PC-3 (cell line): ENCODE data around the gene CDH12. TPM values are rescaled to one million over a fixed set of nuclear protein-coding genes. Genes with fewer than 3 reads are reported as not detected.

Experiments used
- ATAC-seq: fragments of 200-7000 bp; cut with Tn5 transposase; 2 replicates; pipeline ENCODE4 v1.9.1; 2020; ENCODE audit warnings: mild to moderate bottlenecking, moderate library complexity
- BruUV-seq: library from RNA; stranded (reverse); fragments of 400-500 nt; replicated peaks from 2 replicates; lab custom pipeline; 2021; lab: Mats Ljungman, UMichigan
- CTCF ChIA-PET: fragments of 300-600 bp; sonication (Branson Sonifier 250); formaldehyde crosslinking; loops from one replicate; lab custom pipeline; 2022; ENCODE audit warnings: antibody characterized with exemption; lab: Charles Lee
- POLR2A ChIA-PET: fragments of 300-600 bp; sonication (Branson Sonifier 250); formaldehyde crosslinking; loops from one replicate; lab custom pipeline; 2022; ENCODE audit warnings: antibody characterized with exemption; ENCODE audit not compliant: unreplicated experiment; lab: Charles Lee
- DNase-seq: peaks from one replicate; pipeline ENCODE4 v3.0.0-alpha.2; 2015
- H2AFZ ChIP-seq: fragments of 300-600 bp; sonication (generic); 2 replicates; pipeline ENCODE4 v1.6.0; 2016; ENCODE audit warnings: antibody characterized with exemption, low read length
- H3F3A ChIP-seq: fragments of 300-600 bp; sonication (generic); one replicate; pipeline ENCODE4 v1.6.0; 2017; ENCODE audit warnings: antibody characterized with exemption, low read length, control low read depth, mild to moderate bottlenecking; ENCODE audit not compliant: unreplicated experiment
- H3K27ac ChIP-seq: fragments of 300-600 bp; sonication (generic); 2 replicates; pipeline ENCODE4 v1.5.1; 2016; ENCODE audit warnings: mild to moderate bottlenecking, low read length
- H3K27me3 ChIP-seq: fragments of 300-600 bp; sonication (generic); 2 replicates; pipeline ENCODE4 v1.6.1; 2016; ENCODE audit warnings: low read length, mixed read lengths
- H3K36me3 ChIP-seq: fragments of 300-600 bp; sonication (generic); 2 replicates; pipeline ENCODE4 v1.6.1; 2016; ENCODE audit warnings: low read depth, mixed run types, low read length, mixed read lengths
- H3K4me1 ChIP-seq: fragments of 300-600 bp; sonication (generic); 2 replicates; pipeline ENCODE4 v1.5.1; 2016; ENCODE audit warnings: low read length; ENCODE audit not compliant: insufficient read depth
- H3K4me2 ChIP-seq: fragments of 300-600 bp; sonication (generic); 2 replicates; pipeline ENCODE4 v1.6.0; 2016; ENCODE audit warnings: low read length
- H3K4me3 ChIP-seq: fragments of 300-600 bp; sonication (generic); 2 replicates; pipeline ENCODE4 v1.5.1; 2016; ENCODE audit warnings: mild to moderate bottlenecking, low read length, mixed read lengths
- H3K79me2 ChIP-seq: fragments of 300-600 bp; sonication (generic); 2 replicates; pipeline ENCODE4 v1.6.1; 2017; ENCODE audit warnings: low read length, mixed read lengths
- H3K9ac ChIP-seq: fragments of 300-600 bp; sonication (generic); 2 replicates; pipeline ENCODE4 v1.6.0; 2016; ENCODE audit warnings: mild to moderate bottlenecking, low read length
- H3K9me2 ChIP-seq: fragments of 300-600 bp; sonication (generic); replicated peaks from 2 replicates; pipeline ENCODE4 v1.6.1; 2016; ENCODE audit warnings: mixed run types, low read length, mixed read lengths
- H3K9me3 ChIP-seq: fragments of 300-600 bp; sonication (generic); 2 replicates; pipeline ENCODE4 v1.6.1; 2016; ENCODE audit warnings: low read length, mixed read lengths
- H4K20me1 ChIP-seq: fragments of 300-600 bp; sonication (generic); 2 replicates; pipeline ENCODE4 v1.6.1; 2016; ENCODE audit warnings: low read length, mixed read lengths
- EZH2 ChIP-seq: fragments of 300-600 bp; sonication (generic); IDR thresholded peaks from one replicate; pipeline ENCODE4 v1.6.1; 2017; ENCODE audit warnings: antibody characterized with exemption, mild to moderate bottlenecking, low read length; ENCODE audit not compliant: unreplicated experiment
- EZH2phosphoT487 ChIP-seq: fragments of 300-600 bp; sonication (generic); IDR thresholded peaks from 2 replicates; pipeline ENCODE4 v1.6.1; 2018; ENCODE audit warnings: mild to moderate bottlenecking, antibody characterized with exemption, low read length, borderline replicate concordance
- intact Hi-C: fragments of 100-400 bp; cut with micrococcal nuclease; formaldehyde crosslinking; loops from 2 replicates; pipeline ENCODE4 v1.9.0; 2023
- total RNA-seq: library from RNA; depleted of rRNA; stranded (reverse); fragments of >200 nt; gene quantifications from 2 replicates; pipeline ENCODE4 v1.2.3, GENCODE V29; 2014
- TF ChIP-seq, protein P1 (sequence below): fragments of 300-600 bp; sonication (generic); conservative IDR thresholded peaks from 2 replicates; pipeline ENCODE4 v1.5.1; 2017; ENCODE audit warnings: antibody characterized with exemption, low read depth, mild to moderate bottlenecking, low read length

CDH12 gene
- total RNA-seq, 1 experiment from 2014 or later = 0.44 TPM

DNA sequence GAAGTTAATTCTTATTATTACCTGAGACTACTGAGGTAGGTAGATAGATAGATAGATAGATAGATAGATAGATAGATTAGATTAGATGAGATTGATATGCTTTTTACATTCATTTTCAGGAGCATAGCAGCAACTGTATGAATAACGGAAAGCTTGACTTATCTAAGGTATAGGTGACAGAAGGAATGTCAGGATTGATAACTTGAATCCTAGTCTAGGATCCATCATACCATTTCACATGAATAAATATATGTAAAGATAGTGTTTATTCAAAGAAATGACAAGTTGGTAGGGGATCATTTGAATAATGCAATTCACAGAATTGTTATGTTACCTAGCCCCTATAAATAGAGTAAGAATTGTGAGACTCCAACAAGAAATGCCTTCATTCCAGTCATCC is 1008.2 kb downstream of the CDH12 start:
- Histone ChIP-seq H3K27me3 (peaks cover 31% of the 10 kb centered on the region; the same call in 1 of the 2 replicates), H3K9ac (no peak overlapping the region), H4K20me1 (no peaks in the 10 kb centered on the region), H3K9me2 (no peaks in the 10 kb centered on the region), H2AFZ (no peak overlapping the region), H3K27ac (no peak overlapping the region), H3K79me2 (no peaks in the 10 kb centered on the region), H3K4me1 (no peaks in the 10 kb centered on the region), H3K4me2 (no peak overlapping the region), H3F3A (no peaks in the 10 kb centered on the region), H3K4me3 (no peak overlapping the region), H3K36me3 (no peaks in the 10 kb centered on the region), H3K9me3 (no peaks in the 10 kb centered on the region)
- ATAC-seq (no peak), DNase-seq (no peak)
- no TSS peak for BruUV-seq
- ChIA-PET POLR2A (no interaction called here), CTCF (no interaction called here)
- TF ChIP-seq EZH2 (no peak), EZH2phosphoT487 (no peak)
- TF ChIP-seq, protein P1, sequence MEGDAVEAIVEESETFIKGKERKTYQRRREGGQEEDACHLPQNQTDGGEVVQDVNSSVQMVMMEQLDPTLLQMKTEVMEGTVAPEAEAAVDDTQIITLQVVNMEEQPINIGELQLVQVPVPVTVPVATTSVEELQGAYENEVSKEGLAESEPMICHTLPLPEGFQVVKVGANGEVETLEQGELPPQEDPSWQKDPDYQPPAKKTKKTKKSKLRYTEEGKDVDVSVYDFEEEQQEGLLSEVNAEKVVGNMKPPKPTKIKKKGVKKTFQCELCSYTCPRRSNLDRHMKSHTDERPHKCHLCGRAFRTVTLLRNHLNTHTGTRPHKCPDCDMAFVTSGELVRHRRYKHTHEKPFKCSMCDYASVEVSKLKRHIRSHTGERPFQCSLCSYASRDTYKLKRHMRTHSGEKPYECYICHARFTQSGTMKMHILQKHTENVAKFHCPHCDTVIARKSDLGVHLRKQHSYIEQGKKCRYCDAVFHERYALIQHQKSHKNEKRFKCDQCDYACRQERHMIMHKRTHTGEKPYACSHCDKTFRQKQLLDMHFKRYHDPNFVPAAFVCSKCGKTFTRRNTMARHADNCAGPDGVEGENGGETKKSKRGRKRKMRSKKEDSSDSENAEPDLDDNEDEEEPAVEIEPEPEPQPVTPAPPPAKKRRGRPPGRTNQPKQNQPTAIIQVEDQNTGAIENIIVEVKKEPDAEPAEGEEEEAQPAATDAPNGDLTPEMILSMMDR = no peak
- intact Hi-C loops = no loop called here

DNA sequence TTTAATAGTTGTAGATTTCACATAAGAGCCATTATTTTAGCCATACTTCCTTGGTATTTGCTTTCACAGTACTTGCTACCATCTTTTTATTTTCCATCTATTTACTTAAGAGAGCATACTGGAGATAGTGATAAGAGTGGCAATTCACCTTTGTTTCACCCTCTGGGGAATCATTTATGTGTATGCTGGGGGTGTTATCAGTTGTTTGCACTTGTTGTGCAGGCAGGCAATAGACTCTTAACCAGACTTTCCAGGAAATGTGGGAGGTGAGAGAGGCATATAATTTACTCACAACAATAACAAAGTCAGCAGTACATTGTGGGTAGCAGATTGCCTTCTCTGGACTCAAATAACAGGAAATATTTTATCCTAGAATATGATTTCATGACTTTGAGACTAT is 1018.3 kb downstream of the CDH12 start:
- ATAC-seq (no peak), DNase-seq (no peak)
- TF ChIP-seq EZH2 (no peak), EZH2phosphoT487 (no peak)
- TF ChIP-seq, protein P1 = no peak
- no peak overlapping the region for H3K4me2 ChIP-seq
- H3F3A ChIP-seq = no peaks in the 10 kb centered on the region
- intact Hi-C loops = no loop called here
- no peaks in the 10 kb centered on the region for H3K4me1 ChIP-seq
- no peaks in the 10 kb centered on the region for H3K79me2 ChIP-seq
- no TSS peak for BruUV-seq
- POLR2A ChIA-PET = no interaction called here
- no peaks in the 10 kb centered on the region for H3K36me3 ChIP-seq
- H3K27ac ChIP-seq = no peak overlapping the region
- peaks cover 7% of the 10 kb centered on the region for H3K27me3 ChIP-seq
- CTCF ChIA-PET = no interaction called here
- H4K20me1 ChIP-seq = no peaks in the 10 kb centered on the region
- no peak overlapping the region for H3K4me3 ChIP-seq
- H2AFZ ChIP-seq = no peak overlapping the region
- H3K9me3 ChIP-seq = no peaks in the 10 kb centered on the region
- no peaks in the 10 kb centered on the region for H3K9me2 ChIP-seq
- H3K9ac ChIP-seq = no peak overlapping the region

DNA sequence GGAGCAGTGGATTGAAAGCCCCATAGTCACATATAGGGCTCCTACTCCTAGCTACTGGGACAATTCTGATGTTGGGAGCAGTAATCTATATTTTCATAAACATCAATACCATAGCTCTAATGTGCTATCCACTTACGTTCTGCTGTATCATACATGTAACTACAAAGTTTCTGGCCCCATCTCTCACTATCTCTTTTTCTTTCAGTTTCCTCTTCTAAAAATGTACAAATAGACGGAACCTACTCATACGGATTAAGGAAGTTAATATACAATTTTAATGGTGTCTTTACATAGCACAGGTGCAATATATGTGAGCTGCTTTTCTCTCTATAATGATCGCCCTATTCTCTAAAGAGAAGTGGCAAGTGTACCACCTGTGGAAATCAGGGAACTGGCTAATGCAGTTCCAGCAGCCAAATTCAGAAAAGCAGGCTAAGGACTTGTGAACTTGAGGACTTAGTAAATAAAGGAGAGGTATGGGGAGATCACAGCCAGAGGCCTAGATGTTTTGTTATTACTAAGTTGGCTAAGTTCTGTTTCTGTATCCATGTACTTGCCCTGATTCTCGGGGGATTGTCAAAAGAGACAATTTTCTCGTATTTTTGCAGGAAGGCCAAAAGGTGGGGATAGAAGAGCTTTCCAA is 1021.9 kb downstream of the CDH12 start:
- Histone ChIP-seq H4K20me1 (no peaks in the 10 kb centered on the region), H3F3A (no peaks in the 10 kb centered on the region), H3K79me2 (no peaks in the 10 kb centered on the region), H3K4me3 (no peak overlapping the region), H3K27ac (no peak overlapping the region), H3K4me1 (no peaks in the 10 kb centered on the region), H3K9ac (no peak overlapping the region), H3K9me3 (no peaks in the 10 kb centered on the region), H3K4me2 (no peak overlapping the region), H3K9me2 (no peaks in the 10 kb centered on the region), H3K27me3 (peaks cover 8% of the 10 kb centered on the region; the same call in 1 of the 2 replicates), H2AFZ (no peak overlapping the region), H3K36me3 (no peaks in the 10 kb centered on the region)
- TF ChIP-seq EZH2 (no peak), EZH2phosphoT487 (no peak)
- TF ChIP-seq, protein P1 = no peak
- CTCF ChIA-PET = no interaction called here
- POLR2A ChIA-PET = no interaction called here
- ATAC-seq (no peak), DNase-seq (no peak)
- intact Hi-C loops = no loop called here
- no TSS peak for BruUV-seq
